ENCODE measurements around the gene GRB10.

GRB10 gene

GRCh38 chr7:50685135-50686065 lies 97.3 kb downstream of the GRB10 start:
- DNase-seq: no peak

GRCh38 chr7:50684713-50685075 lies 98.0 kb downstream of the GRB10 start:
- DNase-seq: no peak

- no peak for DNase-seq
Measured at GRCh38 chr7:50684011-50684712, 98.5 kb downstream of the GRB10 start.

GRCh38 chr7:50682573-50682972 lies 100.1 kb downstream of the GRB10 start:
- no peak for DNase-seq

DNA sequence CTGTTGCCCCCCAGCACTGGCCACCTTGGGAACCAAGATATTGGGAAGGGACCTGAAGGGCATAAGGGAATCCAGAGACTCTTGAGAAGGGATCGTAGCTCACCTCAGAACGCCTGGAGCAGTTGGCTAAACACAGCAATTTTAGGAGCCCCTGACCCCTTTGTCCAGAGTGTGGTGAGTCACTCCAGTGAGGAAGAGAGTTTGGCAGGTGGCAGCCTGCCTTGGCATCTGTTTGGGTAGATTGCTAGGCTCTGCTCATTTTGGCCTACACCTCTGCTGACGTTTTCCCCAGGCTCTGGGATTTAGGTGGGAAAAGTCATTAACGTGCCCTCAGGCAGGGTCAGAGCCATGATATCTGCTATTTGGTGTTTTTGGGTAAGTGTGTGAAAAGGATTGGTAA lies 100.6 kb downstream of the GRB10 start:
- no peak for DNase-seq

GRCh38 chr7:50681432-50682045 lies 101.2 kb downstream of the GRB10 start:
- DNase-seq: no peak

DNA sequence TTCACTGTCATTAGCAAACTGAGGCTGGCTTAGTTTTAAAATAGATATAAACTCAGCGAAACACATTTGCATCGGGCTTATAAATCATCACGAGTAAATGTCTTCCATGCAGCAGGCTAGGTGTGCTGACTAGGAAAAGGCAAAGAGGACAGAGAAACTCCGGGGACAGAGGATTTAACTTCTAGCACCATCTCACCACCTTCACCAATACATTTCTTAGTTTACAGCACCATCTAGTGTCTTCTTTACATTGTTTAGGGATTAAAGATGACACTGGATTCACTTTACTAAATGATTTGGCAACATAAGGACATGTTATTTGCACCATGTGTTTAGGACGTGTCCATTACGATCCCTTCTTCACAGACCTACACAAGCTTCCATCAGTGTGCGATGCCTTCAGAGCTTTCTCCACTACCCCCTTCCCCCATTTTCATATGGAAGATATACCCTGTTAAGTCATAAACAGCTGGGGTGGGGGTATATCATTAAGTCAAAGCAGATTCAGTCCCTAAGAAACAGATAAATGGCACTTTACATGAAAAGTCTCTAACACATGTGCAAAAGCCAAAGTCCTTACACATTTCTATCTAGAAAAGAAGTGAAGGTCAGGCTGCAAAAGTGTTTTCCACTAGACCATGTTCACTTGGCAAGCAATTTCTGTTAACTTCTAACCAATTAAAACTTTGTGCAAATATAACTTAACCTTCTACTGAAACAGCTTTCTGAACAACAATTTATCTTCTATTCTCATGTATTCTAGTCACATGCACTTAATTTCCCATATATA lies 103.3 kb downstream of the GRB10 start:
- DNase-seq: no peak

GRCh38 chr7:50678586-50678985 lies 104.1 kb downstream of the GRB10 start:
- DNase-seq: no peak

- no peak for DNase-seq
Measured at GRCh38 chr7:50677638-50677996, 105.1 kb downstream of the GRB10 start.

DNA sequence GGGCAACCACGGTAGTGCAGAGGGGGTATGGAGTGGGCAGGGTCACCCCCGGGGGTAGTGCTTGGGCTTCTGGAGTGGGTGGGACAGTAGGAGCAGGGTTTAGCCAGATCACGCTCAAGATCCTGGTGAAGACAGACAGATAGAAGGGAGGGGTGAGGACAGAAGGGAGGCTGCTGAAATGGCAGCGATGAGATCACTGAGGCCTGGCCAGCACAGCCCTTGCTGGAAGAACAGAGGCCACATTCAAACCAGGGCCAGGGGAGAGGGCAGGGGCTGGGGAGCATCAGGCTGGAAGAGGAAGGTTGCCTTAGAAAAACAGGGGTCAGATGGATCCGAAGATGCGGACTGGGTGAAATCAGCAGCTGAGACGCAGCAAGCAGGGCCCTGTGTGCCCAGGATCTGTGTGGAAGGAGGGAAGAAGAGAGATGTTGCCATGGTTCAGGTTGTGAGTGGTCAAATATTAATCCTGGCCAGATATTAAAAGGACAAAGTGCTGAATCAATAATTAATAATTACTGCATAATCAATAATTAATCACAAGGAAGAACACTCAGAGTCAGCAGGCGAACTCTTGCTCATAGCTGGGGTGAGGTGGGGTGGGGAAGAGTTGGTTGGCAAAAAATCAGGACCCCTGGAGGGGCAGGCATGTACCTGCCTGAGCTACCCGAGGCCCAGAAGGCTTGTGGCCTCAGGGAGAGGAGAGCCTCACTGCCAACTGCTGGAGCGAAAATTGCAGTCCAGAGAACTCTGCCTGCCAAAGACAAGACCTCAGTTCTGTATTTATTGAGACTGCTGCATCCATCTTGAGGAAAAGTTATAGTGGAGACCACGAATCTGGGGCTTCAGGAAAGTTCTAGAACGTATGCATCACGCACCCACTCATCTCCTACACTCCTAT lies 105.7 kb downstream of the GRB10 start:
- no peak for DNase-seq

- DNase-seq: no peak
Measured at GRCh38 chr7:50676079-50676478, 106.6 kb downstream of the GRB10 start.

GRCh38 chr7:50674896-50675835 lies 107.5 kb downstream of the GRB10 start:
- no peak for DNase-seq

DNA sequence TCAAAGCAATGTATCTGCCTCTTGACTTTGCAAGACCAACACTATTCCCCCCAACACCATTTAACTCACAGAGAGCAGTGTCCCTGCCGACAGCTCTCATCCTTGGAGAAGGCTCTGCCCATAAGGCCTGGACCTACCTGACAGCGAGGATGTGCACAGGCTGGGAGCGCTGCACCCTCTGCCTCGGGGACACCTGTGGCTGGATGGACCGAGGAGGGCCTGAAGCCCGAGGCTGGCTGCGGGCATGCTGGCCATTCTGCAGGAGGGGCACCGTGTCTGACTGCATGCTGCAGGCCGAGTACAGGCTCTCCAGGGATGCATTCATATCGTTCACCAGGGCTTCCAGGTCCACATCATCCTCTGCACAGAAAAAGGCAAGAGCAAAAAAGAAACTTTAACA lies 108.4 kb downstream of the GRB10 start:
- DNase-seq: no peak

DNA sequence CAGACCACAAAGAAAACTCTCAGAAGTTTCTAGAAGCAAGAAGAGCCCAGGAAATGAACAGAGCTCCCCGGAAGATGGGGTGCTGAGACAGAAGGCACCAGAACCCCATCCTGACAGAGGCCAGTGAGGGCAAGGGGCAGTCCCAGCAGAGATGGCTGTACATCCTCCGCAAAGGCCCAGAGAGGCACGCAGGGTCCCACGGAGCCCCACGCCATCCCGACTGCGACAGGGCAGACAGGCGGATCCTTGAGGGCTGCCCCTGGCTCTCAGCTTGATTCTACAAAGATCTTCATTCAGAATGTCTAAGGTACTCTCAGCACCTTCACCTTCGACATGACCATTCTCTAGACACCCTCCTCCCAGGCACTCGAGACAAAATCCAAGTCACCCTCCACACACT lies 109.6 kb downstream of the GRB10 start:
- no peak for DNase-seq

- peak in 1 of 2 donors; percentile 10 for DNase-seq
Measured at GRCh38 chr7:50672045-50672444, 110.7 kb downstream of the GRB10 start.

DNA sequence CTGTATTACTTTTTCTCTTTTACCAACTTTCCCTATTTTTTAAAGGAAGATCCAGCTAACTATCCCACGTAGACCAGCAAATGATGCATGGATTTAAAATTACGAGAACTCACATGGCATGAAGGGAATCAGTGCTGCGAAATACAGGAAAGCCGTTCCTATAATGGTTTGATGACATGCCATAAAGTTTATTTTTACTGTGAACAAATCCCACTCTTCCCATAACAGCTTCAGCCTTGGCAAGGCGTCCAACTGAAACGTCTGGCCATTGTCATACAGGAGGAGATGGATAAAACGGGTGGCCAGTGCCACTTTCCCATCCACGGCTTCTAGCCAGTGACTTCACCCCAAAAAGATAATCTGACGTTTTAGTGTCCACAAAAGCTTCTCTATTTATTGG lies 111.3 kb downstream of the GRB10 start:
- no peak for DNase-seq

DNA sequence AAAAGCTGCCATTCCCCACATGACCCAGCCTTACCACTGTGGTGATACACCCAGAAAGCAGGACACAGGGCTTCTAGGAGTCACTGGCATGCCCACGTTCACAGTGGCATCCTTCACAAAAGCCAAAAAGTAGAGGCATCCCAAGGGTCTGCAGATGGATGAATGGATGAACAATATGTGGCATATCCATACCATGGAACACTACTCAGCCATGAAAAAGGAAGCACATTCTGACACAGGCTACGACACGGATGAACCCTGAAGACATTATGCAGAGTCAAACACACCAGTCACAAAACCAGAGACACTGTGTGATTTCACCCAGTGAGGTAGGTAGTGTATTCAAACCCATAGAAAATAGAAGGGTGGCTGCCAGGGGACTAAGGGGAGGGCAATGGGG lies 112.8 kb downstream of the GRB10 start:
- DNase-seq: no peak

- DNase-seq: no peak
Measured at GRCh38 chr7:50667789-50668226, 114.9 kb downstream of the GRB10 start.

GRCh38 chr7:50667338-50667737 lies 115.4 kb downstream of the GRB10 start:
- DNase-seq: no peak

DNA sequence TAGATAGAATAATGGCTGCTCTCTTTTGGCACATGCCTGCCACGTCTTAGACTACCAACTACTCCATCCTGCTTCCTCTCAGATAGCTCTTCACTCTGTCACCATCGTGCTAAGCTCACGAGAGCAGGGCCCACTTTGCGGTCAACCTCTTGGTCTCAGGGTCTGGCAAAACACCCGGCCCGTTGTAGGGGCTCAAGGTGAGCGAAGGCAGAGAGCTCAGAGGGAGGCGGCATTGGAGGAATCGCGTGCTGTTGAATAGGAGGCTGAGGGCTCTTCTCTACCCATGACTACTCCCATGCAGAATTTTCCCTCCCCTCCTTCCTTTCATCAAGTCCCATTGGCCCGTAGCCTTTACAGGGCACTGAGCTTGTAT lies 116.6 kb downstream of the GRB10 start:
- DNase-seq: no peak

All from stimulated activated CD4-positive, alpha-beta T cell treated with anti-CD3 and anti-CD28 coated beads, Interleukin-2, amount 100 ng/mL, for 24 hours (primary cell).